HEK293T (cell line): ENCODE results near the gene SLC9C2.

Experiments
- CTCF ChIA-PET: fragments of 350-600 bp; formaldehyde crosslinking; extraction: SDS; loops from one replicate; lab custom pipeline; 2021; ENCODE audit warnings: antibody characterized with exemption, inconsistent platforms; lab: Yijun Ruan, JAX
- POLR2A ChIA-PET: fragments of 350-600 bp; formaldehyde crosslinking; extraction: SDS; loops from one replicate; lab custom pipeline; 2020; ENCODE audit warnings: antibody characterized with exemption, inconsistent platforms; lab: Yijun Ruan, JAX
- DNase-seq: peaks from one replicate; pipeline ENCODE4 v3.0.0; 2012; ENCODE audit warnings: mixed read lengths; ENCODE audit errors: extremely low spot score
- ARNT ChIP-seq: fragments of 450-650 bp; IDR thresholded peaks from 2 replicates; pipeline ENCODE4 v1.6.1; 2017; ENCODE audit warnings: mild to moderate bottlenecking
- BHLHE40 ChIP-seq: fragments of 450-650 bp; IDR thresholded peaks from 2 replicates; pipeline ENCODE4 v1.6.1; 2016; ENCODE audit warnings: mild to moderate bottlenecking, moderate library complexity, borderline replicate concordance
- CTBP1 ChIP-seq: fragments of 450-650 bp; IDR thresholded peaks from 2 replicates; pipeline ENCODE4 v1.6.1; 2016; ENCODE audit warnings: borderline replicate concordance
- ELF4 ChIP-seq: fragments of 450-650 bp; IDR thresholded peaks from 2 replicates; pipeline ENCODE4 v1.6.1; 2017; ENCODE audit warnings: antibody characterized with exemption
- FOXA1 ChIP-seq: fragments of 450-650 bp; IDR thresholded peaks from 2 replicates; pipeline ENCODE4 v1.6.1; 2016; ENCODE audit warnings: mild to moderate bottlenecking
- FOXK2 ChIP-seq: fragments of 450-650 bp; IDR thresholded peaks from 2 replicates; pipeline ENCODE4 v1.6.1; 2016; ENCODE audit warnings: mild to moderate bottlenecking
- FOXM1 ChIP-seq: fragments of 450-650 bp; IDR thresholded peaks from 2 replicates; pipeline ENCODE4 v1.6.1; 2017; ENCODE audit warnings: mild to moderate bottlenecking, borderline replicate concordance
- HDGF ChIP-seq: fragments of 450-650 bp; IDR thresholded peaks from 2 replicates; pipeline ENCODE4 v1.6.1; 2017; ENCODE audit warnings: antibody characterized with exemption, borderline replicate concordance
- L3MBTL2 ChIP-seq: fragments of 450-650 bp; conservative IDR thresholded peaks from 2 replicates; pipeline ENCODE4 v1.6.1; 2016; ENCODE audit warnings: mild to moderate bottlenecking
- LEF1 ChIP-seq: fragments of 450-650 bp; IDR thresholded peaks from 2 replicates; pipeline ENCODE4 v1.6.1; 2017; ENCODE audit warnings: mild to moderate bottlenecking, borderline replicate concordance
- NFRKB ChIP-seq: fragments of 450-650 bp; IDR thresholded peaks from 2 replicates; pipeline ENCODE4 v1.6.1; 2016; ENCODE audit warnings: mild to moderate bottlenecking, moderate library complexity
- SP1 ChIP-seq: fragments of 450-650 bp; IDR thresholded peaks from 2 replicates; pipeline ENCODE4 v1.6.1; 2017
- SUZ12 ChIP-seq: fragments of 450-650 bp; IDR thresholded peaks from 2 replicates; pipeline ENCODE4 v1.6.1; 2016; ENCODE audit warnings: mild to moderate bottlenecking
- TARDBP ChIP-seq: fragments of 450-650 bp; IDR thresholded peaks from 2 replicates; pipeline ENCODE4 v1.6.1; 2016
- ZNF384 ChIP-seq: fragments of 450-650 bp; IDR thresholded peaks from 2 replicates; pipeline ENCODE4 v1.6.1; 2016
- TF ChIP-seq, protein P1 (sequence below): fragments of 450-650 bp; IDR thresholded peaks from 2 replicates; pipeline ENCODE4 v1.6.1; 2016

The SLC9C2 gene

DNA sequence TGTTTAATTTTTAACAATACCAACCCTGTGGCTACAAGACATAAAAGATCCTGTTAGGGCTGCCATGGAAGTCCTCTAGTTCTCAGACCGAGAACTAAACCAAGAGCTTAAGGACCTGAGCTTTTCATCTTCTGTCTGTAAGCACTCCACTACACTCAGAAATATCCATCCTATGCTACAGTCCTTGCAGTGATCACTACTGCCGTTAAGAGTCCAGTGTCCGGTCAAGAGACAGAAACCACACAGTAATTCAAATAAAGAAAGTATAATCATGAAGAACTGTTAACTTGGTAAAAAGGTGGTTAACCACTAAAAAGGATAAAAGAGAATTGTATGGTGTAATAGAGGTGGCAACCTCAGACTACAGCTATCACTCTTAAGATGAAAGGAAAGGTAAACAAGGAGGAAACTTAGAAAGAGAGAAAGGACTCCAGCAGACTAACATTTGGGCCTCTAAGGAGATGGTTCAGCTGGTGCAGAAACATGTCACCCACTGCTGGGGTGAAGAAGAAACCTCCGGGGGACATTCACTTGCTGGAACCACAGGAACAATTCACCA, 147.8 kb downstream of the SLC9C2 start:
- ChIA-PET POLR2A (no interaction called here), CTCF (no interaction called here)
- TF ChIP-seq FOXM1 (no peak), CTBP1 (no peak), FOXK2 (no peak), TARDBP (no peak), NFRKB (no peak), ZNF384 (no peak), FOXA1 (no peak), ARNT (no peak), SP1 (no peak), LEF1 (no peak), ELF4 (no peak), L3MBTL2 (no peak), SUZ12 (no peak), BHLHE40 (no peak)
- TF ChIP-seq, protein P1, sequence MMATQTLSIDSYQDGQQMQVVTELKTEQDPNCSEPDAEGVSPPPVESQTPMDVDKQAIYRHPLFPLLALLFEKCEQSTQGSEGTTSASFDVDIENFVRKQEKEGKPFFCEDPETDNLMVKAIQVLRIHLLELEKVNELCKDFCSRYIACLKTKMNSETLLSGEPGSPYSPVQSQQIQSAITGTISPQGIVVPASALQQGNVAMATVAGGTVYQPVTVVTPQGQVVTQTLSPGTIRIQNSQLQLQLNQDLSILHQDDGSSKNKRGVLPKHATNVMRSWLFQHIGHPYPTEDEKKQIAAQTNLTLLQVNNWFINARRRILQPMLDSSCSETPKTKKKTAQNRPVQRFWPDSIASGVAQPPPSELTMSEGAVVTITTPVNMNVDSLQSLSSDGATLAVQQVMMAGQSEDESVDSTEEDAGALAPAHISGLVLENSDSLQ: no peak
- no peak for DNase-seq

DNA sequence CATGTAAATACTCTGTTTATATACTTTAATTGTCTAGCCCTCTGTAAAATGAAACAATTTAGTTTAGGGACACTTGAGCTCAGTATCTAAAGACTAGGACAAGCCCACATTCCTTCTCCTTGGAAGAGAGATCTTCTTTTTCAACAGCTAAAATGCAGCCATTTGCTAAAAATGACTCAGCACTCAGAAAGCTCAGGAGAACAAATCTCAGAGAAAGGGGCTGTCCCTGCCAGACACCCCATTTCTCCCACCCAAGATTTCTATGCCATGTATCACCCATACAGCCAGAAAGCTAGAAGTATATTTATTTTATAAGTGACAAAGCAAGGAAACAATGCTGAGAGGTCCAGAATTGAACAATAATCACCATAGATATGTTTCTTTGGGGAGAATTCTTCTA, 148.9 kb downstream of the SLC9C2 start:
- TF ChIP-seq ZNF384 (no peak), FOXA1 (no peak), FOXK2 (no peak), SUZ12 (no peak), FOXM1 (no peak), SP1 (no peak), ARNT (no peak), L3MBTL2 (no peak), CTBP1 (no peak), NFRKB (no peak), TARDBP (no peak), LEF1 (no peak), BHLHE40 (no peak), ELF4 (no peak), HDGF (no peak)
- TF ChIP-seq, protein P1: no peak
- DNase-seq: no peak
- CTCF ChIA-PET: no interaction called here
- POLR2A ChIA-PET: no interaction called here

DNA sequence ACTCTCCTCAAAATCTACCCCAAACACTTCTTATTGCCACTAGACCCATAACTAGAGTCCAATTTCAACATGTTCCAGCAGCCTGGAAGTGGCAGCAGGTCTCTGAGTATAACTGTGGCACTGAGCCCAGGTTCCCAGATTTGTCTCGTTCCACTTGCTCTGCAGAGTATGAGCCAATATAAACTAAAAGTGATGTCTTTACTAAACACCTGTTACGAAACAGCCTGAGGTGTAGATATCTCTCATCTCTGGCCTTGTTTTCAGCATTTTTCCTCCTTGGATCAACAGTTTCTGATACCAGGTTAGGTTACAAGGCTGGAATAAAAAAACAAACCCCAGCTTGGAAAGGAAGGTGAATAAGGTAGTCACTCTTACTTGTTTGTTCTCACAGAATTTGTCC, 150.9 kb downstream of the SLC9C2 start:
- ChIA-PET CTCF (no interaction called here), POLR2A (no interaction called here)
- no peak for TF ChIP-seq ZNF384
- TF ChIP-seq SP1: no peak
- TF ChIP-seq FOXK2: no peak
- TF ChIP-seq, protein P1: no peak
- no peak for DNase-seq
